Gastrocnemius medialis (tissue), 4 donors: ENCODE measurements around the gene ZNF451.

Experiments
- CTCF ChIP-seq, 5 experiments: fragments of 450-650 bp in 3 of 5; fragments of 200-600 bp in 2 of 5; sonication (generic) in 2 of 5; IDR thresholded peaks in 4 of 5; conservative IDR thresholded peaks in 1 of 5; 1 replicate in 4 of 5; 2 replicates in 1 of 5; pipeline ENCODE4 v1.5.1; 2016 to 2019; ENCODE audit warnings: antibody characterized with exemption in 5 of 5, mild to moderate bottlenecking in 3 of 5, moderate library complexity in 3 of 5
- POLR2A ChIP-seq, 2 donors: fragments of 450-650 bp; IDR thresholded peaks; one replicate each; pipeline ENCODE4 v1.6.1; 2017; ENCODE audit warnings: antibody characterized with exemption in 2 of 2, mild to moderate bottlenecking in 2 of 2, moderate library complexity in 2 of 2

DNA sequence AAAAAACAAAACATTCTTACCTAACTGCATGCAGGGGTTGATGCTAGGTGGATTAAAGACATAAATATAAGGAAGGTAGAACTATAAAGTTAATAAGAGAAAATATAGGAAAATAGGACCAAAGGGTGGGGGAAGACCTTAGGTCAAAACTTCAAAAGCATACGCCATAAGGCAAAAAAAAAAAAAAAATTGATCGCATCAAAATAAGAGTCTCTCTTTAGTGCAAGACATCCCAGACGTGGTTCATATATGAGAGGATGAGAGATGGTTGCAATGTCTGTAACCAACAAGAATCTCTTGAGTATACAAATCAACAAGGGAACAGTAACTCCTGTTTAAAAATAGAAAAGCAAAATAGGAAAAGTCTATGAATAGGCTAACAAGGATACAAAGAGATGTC lies 90.6 kb downstream of the ZNF451 start:
- TF ChIP-seq CTCF (IDR thresholded peaks at IDR 0.05 in 4 of 5, conservative IDR thresholded peaks at IDR 0.05 in 1 of 5) (no peak), POLR2A (IDR thresholded peaks at IDR 0.05) (no peak)
